Ovary (tissue), 3 donors: ENCODE data around the gene NIN.

Source experiments
- EP300 ChIP-seq: sonication (generic); formaldehyde crosslinking; IDR thresholded peaks from one replicate; pipeline ENCODE4 v1.6.1; 2017; ENCODE audit warnings: antibody characterized with exemption
- POLR2A ChIP-seq: fragments of 450-650 bp; IDR thresholded peaks from one replicate; pipeline ENCODE4 v1.6.1; 2017; ENCODE audit warnings: antibody characterized with exemption, mild to moderate bottlenecking, moderate library complexity
- TF ChIP-seq, protein P1 (sequence below), 3 donors: fragments of 450-650 bp in 2 of 3; fragments of 200-600 bp in 1 of 3; IDR thresholded peaks; one replicate each; pipeline versions ENCODE4 v1.5.1 to v1.8.0; 2016 to 2022; ENCODE audit warnings: antibody characterized with exemption in 3 of 3, mild to moderate bottlenecking in 1 of 3
- donor health status: DM: no; HTN: no; CAD: no.

GRCh38 chr14:50864237-50864636 is 33.3 kb upstream of the NIN start:
- TF ChIP-seq, protein P1, sequence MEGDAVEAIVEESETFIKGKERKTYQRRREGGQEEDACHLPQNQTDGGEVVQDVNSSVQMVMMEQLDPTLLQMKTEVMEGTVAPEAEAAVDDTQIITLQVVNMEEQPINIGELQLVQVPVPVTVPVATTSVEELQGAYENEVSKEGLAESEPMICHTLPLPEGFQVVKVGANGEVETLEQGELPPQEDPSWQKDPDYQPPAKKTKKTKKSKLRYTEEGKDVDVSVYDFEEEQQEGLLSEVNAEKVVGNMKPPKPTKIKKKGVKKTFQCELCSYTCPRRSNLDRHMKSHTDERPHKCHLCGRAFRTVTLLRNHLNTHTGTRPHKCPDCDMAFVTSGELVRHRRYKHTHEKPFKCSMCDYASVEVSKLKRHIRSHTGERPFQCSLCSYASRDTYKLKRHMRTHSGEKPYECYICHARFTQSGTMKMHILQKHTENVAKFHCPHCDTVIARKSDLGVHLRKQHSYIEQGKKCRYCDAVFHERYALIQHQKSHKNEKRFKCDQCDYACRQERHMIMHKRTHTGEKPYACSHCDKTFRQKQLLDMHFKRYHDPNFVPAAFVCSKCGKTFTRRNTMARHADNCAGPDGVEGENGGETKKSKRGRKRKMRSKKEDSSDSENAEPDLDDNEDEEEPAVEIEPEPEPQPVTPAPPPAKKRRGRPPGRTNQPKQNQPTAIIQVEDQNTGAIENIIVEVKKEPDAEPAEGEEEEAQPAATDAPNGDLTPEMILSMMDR (IDR thresholded peaks at IDR 0.05) = no peak
- TF ChIP-seq POLR2A (no peak), EP300 (no peak)
